Measurements from ENCODE around the gene ATF2.

- TF ChIP-seq CTCF (IDR thresholded peaks at IDR 0.05 in 2 of 3, conservative IDR thresholded peaks at IDR 0.05 in 1 of 3; ENCODE audit: insufficient read depth in 2 of 3, low read depth in 1 of 3, low read length in 3 of 3) = no peak
- TF ChIP-seq POLR2AphosphoS5 (IDR thresholded peaks at IDR 0.05; ENCODE audit: control insufficient read depth, insufficient read depth, low read depth, low read length) = no peak
- TF ChIP-seq NR2C2 (CRISPR knock-in tag; IDR thresholded peaks at IDR 0.05) = no peak
- TF ChIP-seq NR2C2 (tag; IDR thresholded peaks at IDR 0.05) = no peak
- no peak for TF ChIP-seq ZBTB49 (CRISPR knock-in tag; IDR thresholded peaks at IDR 0.05; ENCODE audit: borderline replicate concordance)
- TF ChIP-seq, protein P1, sequence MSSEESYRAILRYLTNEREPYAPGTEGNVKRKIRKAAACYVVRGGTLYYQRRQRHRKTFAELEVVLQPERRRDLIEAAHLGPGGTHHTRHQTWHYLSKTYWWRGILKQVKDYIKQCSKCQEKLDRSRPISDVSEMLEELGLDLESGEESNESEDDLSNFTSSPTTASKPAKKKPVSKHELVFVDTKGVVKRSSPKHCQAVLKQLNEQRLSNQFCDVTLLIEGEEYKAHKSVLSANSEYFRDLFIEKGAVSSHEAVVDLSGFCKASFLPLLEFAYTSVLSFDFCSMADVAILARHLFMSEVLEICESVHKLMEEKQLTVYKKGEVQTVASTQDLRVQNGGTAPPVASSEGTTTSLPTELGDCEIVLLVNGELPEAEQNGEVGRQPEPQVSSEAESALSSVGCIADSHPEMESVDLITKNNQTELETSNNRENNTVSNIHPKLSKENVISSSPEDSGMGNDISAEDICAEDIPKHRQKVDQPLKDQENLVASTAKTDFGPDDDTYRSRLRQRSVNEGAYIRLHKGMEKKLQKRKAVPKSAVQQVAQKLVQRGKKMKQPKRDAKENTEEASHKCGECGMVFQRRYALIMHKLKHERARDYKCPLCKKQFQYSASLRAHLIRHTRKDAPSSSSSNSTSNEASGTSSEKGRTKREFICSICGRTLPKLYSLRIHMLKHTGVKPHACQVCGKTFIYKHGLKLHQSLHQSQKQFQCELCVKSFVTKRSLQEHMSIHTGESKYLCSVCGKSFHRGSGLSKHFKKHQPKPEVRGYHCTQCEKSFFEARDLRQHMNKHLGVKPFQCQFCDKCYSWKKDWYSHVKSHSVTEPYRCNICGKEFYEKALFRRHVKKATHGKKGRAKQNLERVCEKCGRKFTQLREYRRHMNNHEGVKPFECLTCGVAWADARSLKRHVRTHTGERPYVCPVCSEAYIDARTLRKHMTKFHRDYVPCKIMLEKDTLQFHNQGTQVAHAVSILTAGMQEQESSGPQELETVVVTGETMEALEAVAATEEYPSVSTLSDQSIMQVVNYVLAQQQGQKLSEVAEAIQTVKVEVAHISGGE (CRISPR knock-in tag; IDR thresholded peaks at IDR 0.05) = no peak
- TF ChIP-seq NR1H2 (CRISPR knock-in tag; IDR thresholded peaks at IDR 0.05) = no peak
- no peak for TF ChIP-seq ELK1 (CRISPR knock-in tag; IDR thresholded peaks at IDR 0.05)
- TF ChIP-seq ETS1 (conservative IDR thresholded peaks at IDR 0.05; ENCODE audit: control insufficient read depth, low read depth, low read length) = no peak
Measured at GRCh38 chr2:175136334-175137215, 31.4 kb downstream of the ATF2 start.
